KOPT-K1 (cell line): ENCODE results near the gene CASK.

Experiments used
- H3K27ac ChIP-seq: fragments of 200-600 bp; sonication (generic); 2 replicates; pipeline ENCODE4 v1.5.1; 2016; ENCODE audit warnings: antibody characterized with exemption, mild to moderate bottlenecking, low read depth, low read length; ENCODE audit not compliant: poor library complexity, severe bottlenecking
- H3K36me3 ChIP-seq: fragments of 200-600 bp; sonication (generic); 2 replicates; pipeline ENCODE4 v1.5.1; 2017; ENCODE audit warnings: antibody characterized with exemption, mild to moderate bottlenecking, low read length, moderate library complexity; ENCODE audit not compliant: insufficient read depth
- H3K9me3 ChIP-seq: fragments of 200-600 bp; sonication (generic); 2 replicates; pipeline ENCODE4 v1.5.1; 2017; ENCODE audit warnings: antibody characterized with exemption, low read length, mild to moderate bottlenecking; ENCODE audit not compliant: insufficient read depth, poor library complexity, severe bottlenecking

Gene CASK

GRCh38 chrX:41718481-41719235 lies 204.7 kb downstream of the CASK start:
- Histone ChIP-seq H3K36me3 (peaks cover 8% of the 10 kb centered on the region; the same call in 1 of the 2 replicates), H3K9me3 (peaks cover 29% of the 10 kb centered on the region), H3K27ac (peak overlapping the region; percentile 53)

GRCh38 chrX:41716767-41717473 lies 206.4 kb downstream of the CASK start:
- Histone ChIP-seq H3K9me3 (peaks cover 29% of the 10 kb centered on the region), H3K36me3 (peaks cover 8% of the 10 kb centered on the region; the same call in 1 of the 2 replicates), H3K27ac (no peak overlapping the region)

- Histone ChIP-seq H3K9me3 (peaks cover 29% of the 10 kb centered on the region), H3K36me3 (peaks cover 8% of the 10 kb centered on the region; the same call in 1 of the 2 replicates), H3K27ac (no peak overlapping the region)
Measured at GRCh38 chrX:41716222-41716621, 207.1 kb downstream of the CASK start.

- no peaks in the 10 kb centered on the region for H3K9me3 ChIP-seq
- H3K36me3 ChIP-seq = no peaks in the 10 kb centered on the region
- no peak overlapping the region for H3K27ac ChIP-seq
Measured at GRCh38 chrX:41711021-41711667, 212.2 kb downstream of the CASK start.

- H3K9me3 ChIP-seq = no peaks in the 10 kb centered on the region
- no peak overlapping the region for H3K27ac ChIP-seq
- no peaks in the 10 kb centered on the region for H3K36me3 ChIP-seq
Measured at GRCh38 chrX:41708486-41708885, 214.9 kb downstream of the CASK start.

- Histone ChIP-seq H3K36me3 (no peaks in the 10 kb centered on the region), H3K9me3 (no peaks in the 10 kb centered on the region), H3K27ac (no peak overlapping the region)
Measured at GRCh38 chrX:41707218-41707617, 216.1 kb downstream of the CASK start.

GRCh38 chrX:41705680-41706374 lies 217.5 kb downstream of the CASK start:
- Histone ChIP-seq H3K36me3 (no peaks in the 10 kb centered on the region), H3K9me3 (no peaks in the 10 kb centered on the region), H3K27ac (peak overlapping the region; percentile 47)

GRCh38 chrX:41705042-41705441 lies 218.3 kb downstream of the CASK start:
- Histone ChIP-seq H3K36me3 (no peaks in the 10 kb centered on the region), H3K9me3 (no peaks in the 10 kb centered on the region), H3K27ac (no peak overlapping the region)

- H3K9me3 ChIP-seq = no peaks in the 10 kb centered on the region
Measured at GRCh38 chrX:41703574-41704029, 219.8 kb downstream of the CASK start.

GRCh38 chrX:41695426-41695825 lies 227.9 kb downstream of the CASK start:
- no peaks in the 10 kb centered on the region for H3K36me3 ChIP-seq
- no peak overlapping the region for H3K27ac ChIP-seq
- H3K9me3 ChIP-seq = no peaks in the 10 kb centered on the region

More at GRCh38 chrX:41703574-41704029, 219.8 kb downstream of the CASK start:
- Histone ChIP-seq H3K36me3 (no peaks in the 10 kb centered on the region), H3K27ac (no peak overlapping the region)

GRCh38 chrX:41693024-41693423 lies 230.3 kb downstream of the CASK start:
- H3K27ac ChIP-seq = no peak overlapping the region

GRCh38 chrX:41692162-41692749 lies 231.1 kb downstream of the CASK start:
- Histone ChIP-seq H3K36me3 (no peaks in the 10 kb centered on the region), H3K27ac (no peak overlapping the region), H3K9me3 (no peaks in the 10 kb centered on the region)

More at GRCh38 chrX:41693024-41693423, 230.3 kb downstream of the CASK start:
- Histone ChIP-seq H3K9me3 (no peaks in the 10 kb centered on the region), H3K36me3 (no peaks in the 10 kb centered on the region)

GRCh38 chrX:41689711-41690110 lies 233.6 kb downstream of the CASK start:
- Histone ChIP-seq H3K27ac (no peak overlapping the region), H3K36me3 (no peaks in the 10 kb centered on the region), H3K9me3 (no peaks in the 10 kb centered on the region)

- H3K27ac ChIP-seq = no peak within 1 kb of the TSS
- no peaks in the 10 kb centered on the region for H3K9me3 ChIP-seq
- no peaks in the 10 kb centered on the region for H3K36me3 ChIP-seq
Measured at GRCh38 chrX:41688835-41689234, 234.5 kb downstream of the CASK start, which contains the start of gene GPR34. Gene GPR34 (plus strand): TSS chrX:41688973. CDS start chrX:41695634, 6,661 bp downstream.
